Endothelial cell of umbilical vein (primary cell): ENCODE measurements around the gene SLC39A3. TPM values are rescaled to one million over a fixed set of nuclear protein-coding genes. Genes with fewer than 3 reads are reported as not detected.

Experiments
- BruUV-seq: library from RNA; stranded (reverse); fragments of 400-500 nt; replicated peaks from 2 replicates; lab custom pipeline; 2021; lab: Mats Ljungman, UMichigan
- CTCF ChIA-PET: fragments of 300-600, 350-600 bp; sonication (Branson Sonifier 250); formaldehyde crosslinking; loops from one replicate; lab custom pipeline; 2021; ENCODE audit warnings: antibody characterized with exemption, inconsistent platforms; lab: Charles Lee
- POLR2A ChIA-PET: fragments of 300-600, 350-600 bp; sonication (Branson Sonifier 250); formaldehyde crosslinking; loops from one replicate; lab custom pipeline; 2021; ENCODE audit warnings: antibody characterized with exemption, inconsistent platforms; lab: Charles Lee
- DNase-seq: peaks from one replicate; pipeline ENCODE4 v3.0.0-alpha.2; 2011; ENCODE audit warnings: low read depth, low spot score
- FAIRE-seq: peaks from 2 replicates; lab custom pipeline; 2011; peaks lifted over from hg19 to GRCh38; lab: Jason Lieb, UNC
- H2AFZ ChIP-seq: 2 replicates; pipeline ENCODE4 v1.6.0; 2012; ENCODE audit warnings: low read depth, low read length, control low read depth, inconsistent platforms
- H3K27ac ChIP-seq: 2 replicates; pipeline ENCODE4 v1.5.1; 2011; ENCODE audit warnings: low read depth, mild to moderate bottlenecking, control low read depth, low read length, moderate library complexity; ENCODE audit not compliant: insufficient read depth
- H3K27me3 ChIP-seq, 2 experiments: 2 replicates each; pipeline versions ENCODE4 v1.6.0 to v1.6.1; 2011; ENCODE audit warnings: low read length in 2 of 2, mixed read lengths in 1 of 2; ENCODE audit not compliant: control insufficient read depth in 2 of 2, insufficient read depth in 2 of 2
- H3K36me3 ChIP-seq, 2 experiments: 2 replicates in 1 of 2; 3 replicates in 1 of 2; pipeline ENCODE4 v1.5.1; 2011; ENCODE audit warnings: low read length in 2 of 2, mild to moderate bottlenecking in 1 of 2, moderate library complexity in 1 of 2; ENCODE audit not compliant: control insufficient read depth in 2 of 2, insufficient read depth in 2 of 2; ENCODE audit errors: extremely low read depth in 1 of 2
- H3K4me1 ChIP-seq: 3 replicates; pipeline ENCODE4 v1.5.1; 2011; ENCODE audit warnings: mild to moderate bottlenecking, low read length; ENCODE audit not compliant: control insufficient read depth, insufficient read depth; ENCODE audit errors: extremely low read depth
- H3K4me2 ChIP-seq: 2 replicates; pipeline ENCODE4 v1.6.1; 2011; ENCODE audit warnings: low read length, control low read depth, mixed read lengths; ENCODE audit not compliant: insufficient read depth
- H3K4me3 ChIP-seq, 3 experiments: fragments of 200-600 bp in 1 of 3; sonication (generic), shearing (Covaris generic) in 1 of 3; replicated peaks in 1 of 3; 2 replicates each; pipeline ENCODE4 v1.5.1; 2011 to 2016; ENCODE audit warnings: control low read depth in 3 of 3, low read length in 3 of 3, mild to moderate bottlenecking in 2 of 3, inconsistent platforms in 1 of 3, low read depth in 1 of 3, moderate library complexity in 1 of 3; ENCODE audit not compliant: insufficient read depth in 1 of 3
- H3K79me2 ChIP-seq: 2 replicates; pipeline ENCODE4 v1.6.0; 2012; ENCODE audit warnings: low read length, inconsistent platforms; ENCODE audit not compliant: control insufficient read depth, insufficient read depth
- H3K9ac ChIP-seq: replicated peaks from 2 replicates; pipeline ENCODE3; 2011; ENCODE audit warnings: low read length, control low read depth; ENCODE audit not compliant: insufficient read depth; ENCODE audit errors: extremely low read depth
- H3K9me1 ChIP-seq: replicated peaks from 3 replicates; pipeline ENCODE4 v1.6.0; 2011; ENCODE audit warnings: mild to moderate bottlenecking, low read length; ENCODE audit not compliant: control insufficient read depth, insufficient read depth; ENCODE audit errors: extremely low read depth
- H3K9me3 ChIP-seq: replicated peaks from 2 replicates; pipeline ENCODE4 v1.5.1; 2012; ENCODE audit warnings: low read length, inconsistent platforms; ENCODE audit not compliant: control insufficient read depth, insufficient read depth
- H4K20me1 ChIP-seq: replicated peaks from 2 replicates; pipeline ENCODE3; 2011; ENCODE audit warnings: mild to moderate bottlenecking, low read length; ENCODE audit not compliant: control insufficient read depth, insufficient read depth; ENCODE audit errors: extremely low read depth
- EZH2 ChIP-seq: IDR thresholded peaks from 2 replicates; pipeline ENCODE4 v1.6.1; 2012; ENCODE audit warnings: borderline replicate concordance, low read depth, mild to moderate bottlenecking, moderate library complexity, low read length, inconsistent platforms; ENCODE audit not compliant: severe bottlenecking
- FOS ChIP-seq: IDR thresholded peaks from 2 replicates; pipeline ENCODE4 v1.6.1; 2011; ENCODE audit warnings: mild to moderate bottlenecking, low read length, moderate library complexity, borderline replicate concordance; ENCODE audit not compliant: insufficient read depth
- GATA2 ChIP-seq: IDR thresholded peaks from 2 replicates; pipeline ENCODE4 v1.7.0; 2011; ENCODE audit warnings: low read depth, mild to moderate bottlenecking, moderate library complexity, mixed read lengths, low read length; ENCODE audit not compliant: insufficient read length, insufficient read depth
- JUN ChIP-seq: IDR thresholded peaks from 2 replicates; pipeline ENCODE4 v1.6.1; 2011; ENCODE audit warnings: borderline replicate concordance, low read depth; ENCODE audit not compliant: insufficient read length, insufficient read depth
- MYC ChIP-seq: IDR thresholded peaks from one replicate; pipeline ENCODE4 v1.6.1; 2011; ENCODE audit warnings: mild to moderate bottlenecking, low read depth, low read length
- POLR2A ChIP-seq: IDR thresholded peaks from 2 replicates; pipeline ENCODE4 v1.6.1; 2012; ENCODE audit warnings: low read depth, mild to moderate bottlenecking, control low read depth, low read length
- POLR2AphosphoS5 ChIP-seq: IDR thresholded peaks from 2 replicates; pipeline ENCODE4 v1.6.1; 2012; ENCODE audit warnings: low read depth, mild to moderate bottlenecking, control low read depth, low read length, moderate library complexity; ENCODE audit not compliant: insufficient read depth
- dilution Hi-C: fragments of 300-500 bp; cut with MboI; formaldehyde crosslinking; loops from one replicate; pipeline ENCODE4 v1.15.0; 2019; ENCODE audit warnings: low sequenced_read_pairs; ENCODE audit not compliant: extremely low pct_ligation_motif_present
- intact Hi-C: fragments of 100-400 bp; cut with micrococcal nuclease; formaldehyde crosslinking; loops from one replicate; pipeline ENCODE4 v1.10.0; 2022
- polyA plus RNA-seq, 4 experiments: library from polyadenylated mRNA; depleted of rRNA in 3 of 4; stranded (reverse) in 3 of 4; unstranded in 1 of 4; fragments of >200 nt; gene quantifications; 2 replicates each; pipeline versions ENCODE4 v1.2.1 to v1.2.3, GENCODE V29; 2011 to 2012; ENCODE audit warnings: missing spikeins in 1 of 4
- total RNA-seq: library from RNA; stranded (reverse); gene quantifications from 2 replicates; pipeline ENCODE4 v1.2.3, GENCODE V29; 2021
- TF ChIP-seq, protein P1 (sequence below), 2 donors: IDR thresholded peaks; 1 replicate in 1 of 2; 2 replicates in 1 of 2; pipeline ENCODE4 v1.5.1; 2011; ENCODE audit warnings: low read length in 2 of 2, mild to moderate bottlenecking in 2 of 2, moderate library complexity in 2 of 2, control low read depth in 1 of 2, inconsistent platforms in 1 of 2, low read depth in 1 of 2; ENCODE audit not compliant: insufficient read depth in 1 of 2; ENCODE audit errors: extremely low read depth in 1 of 2
- TF ChIP-seq, protein P2 (sequence below): IDR thresholded peaks from 2 replicates; pipeline ENCODE4 v1.6.1; 2011; ENCODE audit not compliant: insufficient read depth, insufficient read length

The SLC39A3 gene
- total and polyA plus RNA-seq, 2 donors (not counting 3 experiments of a cell fraction or from before 2014, with no cell fraction given): 28.0 to 43.1 TPM

DNA sequence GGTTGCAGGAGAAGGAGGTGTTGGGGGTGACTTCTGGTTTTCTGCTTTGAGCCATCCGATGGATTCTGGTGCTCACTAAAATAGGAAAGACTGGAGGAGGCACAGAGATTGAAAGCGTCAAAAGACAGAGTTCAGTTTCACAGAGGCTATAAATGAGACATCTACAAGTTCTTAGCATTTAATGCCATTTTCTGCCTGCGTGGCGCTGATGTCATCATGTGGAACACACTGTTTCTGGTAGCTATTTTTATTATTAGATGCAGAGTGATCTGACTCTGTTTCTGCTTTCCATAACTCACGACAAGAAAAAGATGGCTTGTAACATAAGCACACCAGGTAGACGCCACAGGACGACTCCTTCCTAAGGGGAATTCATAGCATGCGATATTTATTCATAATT, 3.3 kb upstream of the SLC39A3 start:
- no peak overlapping the region for H3K4me3 ChIP-seq
- DNase-seq: no peak
- no peaks in the 10 kb centered on the region for H3K9me1 ChIP-seq
- intact Hi-C loops: no loop called here
- BruUV-seq: no TSS peak
- no peak overlapping the region for H2AFZ ChIP-seq
- H3K9ac ChIP-seq: no peak overlapping the region
- no peak overlapping the region for H3K27ac ChIP-seq
- no peak for FAIRE-seq
- TF ChIP-seq MYC (no peak), POLR2A (no peak)
- TF ChIP-seq, protein P1, sequence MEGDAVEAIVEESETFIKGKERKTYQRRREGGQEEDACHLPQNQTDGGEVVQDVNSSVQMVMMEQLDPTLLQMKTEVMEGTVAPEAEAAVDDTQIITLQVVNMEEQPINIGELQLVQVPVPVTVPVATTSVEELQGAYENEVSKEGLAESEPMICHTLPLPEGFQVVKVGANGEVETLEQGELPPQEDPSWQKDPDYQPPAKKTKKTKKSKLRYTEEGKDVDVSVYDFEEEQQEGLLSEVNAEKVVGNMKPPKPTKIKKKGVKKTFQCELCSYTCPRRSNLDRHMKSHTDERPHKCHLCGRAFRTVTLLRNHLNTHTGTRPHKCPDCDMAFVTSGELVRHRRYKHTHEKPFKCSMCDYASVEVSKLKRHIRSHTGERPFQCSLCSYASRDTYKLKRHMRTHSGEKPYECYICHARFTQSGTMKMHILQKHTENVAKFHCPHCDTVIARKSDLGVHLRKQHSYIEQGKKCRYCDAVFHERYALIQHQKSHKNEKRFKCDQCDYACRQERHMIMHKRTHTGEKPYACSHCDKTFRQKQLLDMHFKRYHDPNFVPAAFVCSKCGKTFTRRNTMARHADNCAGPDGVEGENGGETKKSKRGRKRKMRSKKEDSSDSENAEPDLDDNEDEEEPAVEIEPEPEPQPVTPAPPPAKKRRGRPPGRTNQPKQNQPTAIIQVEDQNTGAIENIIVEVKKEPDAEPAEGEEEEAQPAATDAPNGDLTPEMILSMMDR (IDR thresholded peaks at IDR 0.05; ENCODE audit: extremely low read depth in 1 of 2, insufficient read depth in 1 of 2, low read depth in 1 of 2, low read length in 2 of 2): no peak
- TF ChIP-seq, protein P2, sequence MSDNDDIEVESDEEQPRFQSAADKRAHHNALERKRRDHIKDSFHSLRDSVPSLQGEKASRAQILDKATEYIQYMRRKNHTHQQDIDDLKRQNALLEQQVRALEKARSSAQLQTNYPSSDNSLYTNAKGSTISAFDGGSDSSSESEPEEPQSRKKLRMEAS: no peak
- peaks cover 6% of the 10 kb centered on the region for H3K4me1 ChIP-seq
- H3K4me2 ChIP-seq: no peak overlapping the region
- no peaks in the 10 kb centered on the region for H3K27me3 ChIP-seq
- peaks cover 5% of the 10 kb centered on the region for H3K79me2 ChIP-seq
- no peaks in the 10 kb centered on the region for H4K20me1 ChIP-seq
- dilution Hi-C loops: no loop called here
- H3K9me3 ChIP-seq: no peaks in the 10 kb centered on the region
- POLR2A ChIA-PET: no interaction called here
- CTCF ChIA-PET: interaction anchor here (1.1 kb wide), 1 partner anchor 95 kb away, joined by 3 read pairs; no protein-coding TSS in a partner anchor
- no peaks in the 10 kb centered on the region for H3K36me3 ChIP-seq

DNA sequence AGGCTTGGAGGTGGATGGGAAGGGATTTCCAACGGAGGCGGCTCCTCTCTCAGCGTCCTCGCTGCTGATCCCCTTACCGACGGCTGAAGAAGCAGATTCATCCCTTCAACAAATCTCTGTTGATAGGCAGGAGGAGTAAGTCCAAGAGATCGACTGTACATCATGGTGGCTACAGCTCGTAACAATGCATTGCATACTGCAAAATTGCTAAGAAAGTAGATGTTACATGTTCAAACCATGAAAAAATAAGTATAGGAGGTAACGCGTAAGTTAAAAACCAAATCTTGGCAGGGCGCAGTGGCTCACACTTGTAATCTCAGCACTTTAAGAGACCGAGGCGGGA, 468 bp upstream of the SLC39A3 start:
- no TSS peak for BruUV-seq
- H3K9me1 ChIP-seq: no peaks in the 10 kb centered on the region
- no peaks in the 10 kb centered on the region for H3K27me3 ChIP-seq
- dilution Hi-C loops (no loop called here), intact Hi-C loops (loop anchor here (1.0 kb wide), 1 partner anchor 9 kb away; no protein-coding TSS in a partner anchor)
- H3K9me3 ChIP-seq: no peaks in the 10 kb centered on the region
- DNase-seq (no peak), FAIRE-seq (no peak)
- CTCF ChIA-PET: interaction anchor here (0.8 to 2.4 kb wide), 3 partner anchors 9 to 92 kb away, joined by 3 to 15 read pairs (median 14); no protein-coding TSS in a partner anchor
- peaks cover 5% of the 10 kb centered on the region for H3K79me2 ChIP-seq
- POLR2A ChIA-PET: no interaction called here
- TF ChIP-seq GATA2: no peak
- TF ChIP-seq, protein P1 (IDR thresholded peaks at IDR 0.05; ENCODE audit: extremely low read depth in 1 of 2, insufficient read depth in 1 of 2, low read depth in 1 of 2, low read length in 2 of 2): no peak
- no peak for TF ChIP-seq POLR2AphosphoS5
- TF ChIP-seq FOS: no peak
- no peak for TF ChIP-seq JUN
- TF ChIP-seq POLR2A: no peak
- TF ChIP-seq EZH2: no peak
- TF ChIP-seq MYC: no peak
- TF ChIP-seq, protein P2: no peak
- H3K4me2 ChIP-seq: no peak overlapping the region
- peaks cover 0 to 7% of the 10 kb centered on the region in 2 experiments for H3K36me3 ChIP-seq
- no peak overlapping the region for H3K27ac ChIP-seq
- no peaks in the 10 kb centered on the region for H4K20me1 ChIP-seq
- H2AFZ ChIP-seq: no peak overlapping the region
- H3K4me1 ChIP-seq: peaks cover 6% of the 10 kb centered on the region
- no peak overlapping the region for H3K4me3 ChIP-seq
- no peak overlapping the region for H3K9ac ChIP-seq
